Cardiac septum (tissue), 1 donor: Measurements from ENCODE around the gene LYST. TPM values are rescaled to one million over a fixed set of nuclear protein-coding genes. Genes with fewer than 3 reads are reported as not detected.
"Not testable (repeated sequence)": the region's sequence is repeated elsewhere in the genome, so short reads cannot be mapped to it uniquely, and the experiment has no call there.

Source experiments
- DNase-seq: peaks from one replicate; pipeline ENCODE4 v3.0.0-alpha.2; 2020; ENCODE audit warnings: low spot score
- intact Hi-C: fragments of 100-400 bp; cut with DNase I; formaldehyde crosslinking; loops from one replicate; pipeline ENCODE4 v1.14.0; 2022
- total RNA-seq: library from RNA; stranded (reverse); fragmentation: NEBNext Ultra II Directional; extraction: Animal tissue kit (Norgen Biotek cat#: 25700); gene quantifications from one replicate; pipeline ENCODE4 v1.2.1, GENCODE V29; 2021
- donor health status: DM: no; HTN: no; CAD: no.

Gene LYST
- total RNA-seq, 1 donor from 2014 or later = 15.4 TPM

GRCh38 chr1:235648954-235649367, 217.7 kb downstream of the LYST start:
- no peak for DNase-seq
- intact Hi-C loops = no loop called here

- intact Hi-C loops = no loop called here
- DNase-seq = no peak
Measured at GRCh38 chr1:235648407-235648907, 218.2 kb downstream of the LYST start.

- intact Hi-C loops, DNase-seq: not testable (repeated sequence)
Measured at GRCh38 chr1:235647537-235647936, 219.2 kb downstream of the LYST start.

- intact Hi-C loops = no loop called here
Measured at GRCh38 chr1:235646463-235646862, 220.2 kb downstream of the LYST start.

GRCh38 chr1:235644693-235645305, 221.9 kb downstream of the LYST start:
- intact Hi-C loops = no loop called here

More at GRCh38 chr1:235646463-235646862, 220.2 kb downstream of the LYST start:
- no peak for DNase-seq

GRCh38 chr1:235643837-235644692, 222.6 kb downstream of the LYST start:
- no peak for DNase-seq
- intact Hi-C loops = no loop called here

More at GRCh38 chr1:235644693-235645305, 221.9 kb downstream of the LYST start:
- no peak for DNase-seq

GRCh38 chr1:235642943-235643371, 223.7 kb downstream of the LYST start:
- intact Hi-C loops = no loop called here
- DNase-seq = no peak

- no peak for DNase-seq
- intact Hi-C loops = no loop called here
Measured at GRCh38 chr1:235642011-235642942, 224.4 kb downstream of the LYST start.

- no peak for DNase-seq
- intact Hi-C loops = no loop called here
Measured at GRCh38 chr1:235640580-235640979, 226.1 kb downstream of the LYST start.

- intact Hi-C loops = no loop called here
- DNase-seq = no peak
Measured at GRCh38 chr1:235639226-235640205, 227.2 kb downstream of the LYST start.

- intact Hi-C loops = not testable (repeated sequence)
Measured at GRCh38 chr1:235638612-235639011, 228.1 kb downstream of the LYST start.

GRCh38 chr1:235637756-235638534, 228.8 kb downstream of the LYST start:
- intact Hi-C loops = no loop called here
- DNase-seq = no peak

More at GRCh38 chr1:235638612-235639011, 228.1 kb downstream of the LYST start:
- not testable (repeated sequence) for DNase-seq

- intact Hi-C loops = no loop called here
- no peak for DNase-seq
Measured at GRCh38 chr1:235635938-235636662, 230.6 kb downstream of the LYST start.

GRCh38 chr1:235632506-235633401, 234.0 kb downstream of the LYST start:
- DNase-seq = no peak
- intact Hi-C loops = no loop called here

GRCh38 chr1:235631816-235632215, 234.9 kb downstream of the LYST start:
- intact Hi-C loops = no loop called here
- DNase-seq = no peak
